ENCODE data around the gene SERF1B. TPM values are rescaled to one million over a fixed set of nuclear protein-coding genes. Genes with fewer than 3 reads are reported as not detected.
"Not testable (repeated sequence)": the region's sequence is repeated elsewhere in the genome, so short reads cannot be mapped to it uniquely, and the experiment has no call there.

Gene SERF1B
- total RNA-seq (45.1 and 83.4 TPM in 2 replicates), polyA plus RNA-seq (77.8 and 103 TPM in 2 replicates)

DNA sequence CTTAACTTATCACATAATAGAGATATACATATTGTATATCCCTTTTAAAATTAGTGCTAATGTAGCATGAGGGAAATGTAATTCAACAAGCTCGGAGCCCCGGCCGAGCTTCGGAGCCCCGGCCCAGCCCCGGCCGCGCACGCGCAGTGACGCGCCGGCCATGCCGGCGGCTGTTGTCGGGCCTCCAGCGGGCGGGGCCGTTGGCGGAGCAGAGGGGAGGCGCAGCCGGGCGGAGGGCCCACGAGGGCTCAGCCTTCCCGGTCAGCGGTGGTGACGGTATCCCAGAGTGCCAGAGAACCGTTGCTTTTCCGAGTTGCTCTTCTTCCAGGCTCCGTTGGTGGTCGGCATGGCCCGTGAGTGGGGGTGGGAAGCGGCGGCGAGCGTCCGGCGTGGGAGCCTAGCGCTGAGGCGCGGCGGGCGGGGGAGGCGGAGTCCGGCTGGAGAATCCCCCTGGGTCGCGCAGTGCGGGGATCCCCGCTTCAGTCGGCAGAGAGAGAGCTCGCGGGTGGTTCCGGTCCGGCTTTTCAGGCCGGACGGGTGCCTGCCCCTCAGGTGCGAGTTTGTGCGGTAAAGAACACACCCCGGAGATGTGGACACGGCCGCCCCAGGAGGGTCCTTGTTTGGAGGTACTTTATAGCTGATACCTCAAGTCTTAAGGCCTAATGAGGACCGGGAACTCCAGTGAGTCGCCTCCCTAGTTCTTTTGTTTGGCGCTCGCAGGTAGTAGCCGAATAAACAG lies at the start of gene SERF1B:
Gene SERF1B (plus strand): TSS at position 146 of the 739 bp plus-strand sequence. CDS start 201 bp downstream, at position 347.
- not testable (repeated sequence) for DNase-seq (ENCODE audit: low read depth in 1 of 2, low spot score in 1 of 2); H3K4me1 ChIP-seq (ENCODE audit: low read depth); H3K36me3 ChIP-seq; H3K27me3 ChIP-seq; H3K4me3 ChIP-seq; H3K9me3 ChIP-seq (ENCODE audit: low read depth); H3K27ac ChIP-seq

DNA sequence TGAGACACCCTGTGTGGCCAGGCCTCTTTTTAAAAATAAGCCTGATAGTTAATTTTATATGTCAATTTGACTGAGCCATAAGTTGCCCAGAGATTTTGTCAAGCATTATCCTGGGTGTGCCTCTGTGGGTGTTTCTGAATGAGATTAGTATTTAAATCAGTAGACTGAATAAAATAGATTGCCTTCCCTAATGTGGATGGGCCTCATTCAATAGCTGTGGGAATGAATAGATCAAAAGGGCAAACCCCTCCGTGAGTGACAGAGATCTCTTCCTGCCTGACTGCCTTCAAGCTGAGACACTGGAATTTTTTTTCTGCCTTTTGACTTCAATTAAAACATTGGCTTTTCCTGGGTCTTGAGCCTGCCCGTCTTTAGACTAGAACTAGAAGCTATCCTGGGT lies 33.3 kb upstream of the SERF1B start:
- H3K27me3 ChIP-seq; H3K9me3 ChIP-seq (ENCODE audit: low read depth); H3K4me3 ChIP-seq; DNase-seq (ENCODE audit: low read depth in 1 of 2, low spot score in 1 of 2); H3K36me3 ChIP-seq; H3K27ac ChIP-seq; H3K4me1 ChIP-seq (ENCODE audit: low read depth): not testable (repeated sequence)

DNA sequence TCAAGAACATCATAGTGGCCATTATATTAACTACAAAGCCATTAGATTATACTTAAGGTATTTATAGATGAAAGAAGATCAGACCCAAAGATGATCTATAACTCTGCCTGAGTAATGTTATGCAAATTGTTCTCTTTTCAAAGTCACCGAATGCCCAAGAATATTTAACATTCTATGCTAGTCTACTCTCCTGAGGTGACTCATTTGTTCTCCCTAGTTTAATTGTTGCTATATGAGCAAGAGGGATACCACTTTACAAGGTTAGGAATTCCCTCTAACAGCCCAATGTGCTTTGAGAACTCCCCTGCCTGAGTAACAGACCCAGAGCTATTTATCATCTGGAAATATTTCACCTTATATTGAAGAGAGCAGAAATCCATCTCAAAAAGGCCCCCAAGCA lies 29.5 kb upstream of the SERF1B start:
- DNase-seq (ENCODE audit: low read depth in 1 of 2, low spot score in 1 of 2); H3K4me3 ChIP-seq; H3K4me1 ChIP-seq (ENCODE audit: low read depth); H3K9me3 ChIP-seq (ENCODE audit: low read depth); H3K27me3 ChIP-seq; H3K27ac ChIP-seq; H3K36me3 ChIP-seq: not testable (repeated sequence)

DNA sequence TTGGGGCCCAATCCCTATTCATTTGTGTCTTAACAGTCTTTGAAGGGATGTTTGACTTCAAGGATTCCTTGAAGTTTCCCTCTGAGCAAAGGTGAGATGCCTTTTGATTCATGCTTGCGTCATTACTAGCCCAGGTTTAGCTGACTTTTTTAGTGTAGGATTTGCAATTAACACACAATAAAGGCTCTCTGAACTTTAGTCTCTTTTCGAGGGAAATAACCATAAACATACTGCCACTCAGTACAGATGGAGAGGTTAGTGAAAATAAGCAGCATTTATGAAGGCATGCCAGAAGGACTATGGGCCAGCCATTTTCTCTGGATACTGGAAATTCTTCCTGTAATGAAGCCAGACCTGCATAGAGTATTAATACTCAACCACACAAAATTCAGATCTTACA lies 4.4 kb upstream of the SERF1B start:
- H3K27ac ChIP-seq; H3K9me3 ChIP-seq (ENCODE audit: low read depth); H3K4me3 ChIP-seq; H3K36me3 ChIP-seq; H3K4me1 ChIP-seq (ENCODE audit: low read depth); H3K27me3 ChIP-seq; DNase-seq (ENCODE audit: low read depth in 1 of 2, low spot score in 1 of 2): not testable (repeated sequence)

DNA sequence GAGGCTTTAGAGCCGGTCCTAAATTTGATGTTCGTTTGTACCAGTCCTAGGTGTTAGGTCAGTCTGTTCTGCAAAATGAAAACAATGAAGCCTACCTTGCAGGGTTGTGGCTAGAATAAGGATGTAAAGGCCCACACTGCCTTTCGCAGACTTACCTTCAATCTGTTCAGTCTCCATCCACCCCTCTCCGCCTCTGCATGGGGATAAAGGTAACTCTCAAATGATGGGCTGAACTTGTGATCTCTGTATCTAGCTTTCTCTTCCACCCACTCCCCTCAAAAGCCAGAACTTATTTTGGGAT lies 744 bp downstream of the SERF1B start:
- not testable (repeated sequence) for H3K9me3 ChIP-seq (ENCODE audit: low read depth); H3K4me1 ChIP-seq (ENCODE audit: low read depth); H3K27me3 ChIP-seq; H3K4me3 ChIP-seq; H3K36me3 ChIP-seq; DNase-seq (ENCODE audit: low read depth in 1 of 2, low spot score in 1 of 2); H3K27ac ChIP-seq

DNA sequence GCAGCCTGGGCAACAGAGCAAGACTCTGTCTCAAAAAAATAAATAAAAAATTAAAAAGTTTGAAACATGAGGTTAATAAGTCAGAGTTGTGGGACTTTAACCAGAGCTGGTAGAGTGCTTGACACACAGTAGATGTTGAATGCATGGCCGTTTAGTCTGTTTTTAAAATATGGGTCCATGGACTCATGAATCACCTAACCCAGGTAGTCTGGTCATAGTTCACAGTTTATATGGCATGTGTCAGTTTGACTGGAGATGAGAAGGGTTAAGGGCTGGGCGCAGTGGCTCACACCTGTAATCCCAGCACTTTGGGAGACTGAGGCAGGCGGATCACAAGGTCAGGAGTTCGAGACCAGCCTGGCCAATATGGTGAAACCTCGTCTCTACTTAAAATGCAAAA lies 6.2 kb downstream of the SERF1B start:
- not testable (repeated sequence) for H3K27ac ChIP-seq; H3K9me3 ChIP-seq (ENCODE audit: low read depth); H3K36me3 ChIP-seq; H3K4me1 ChIP-seq (ENCODE audit: low read depth); DNase-seq (ENCODE audit: low read depth in 1 of 2, low spot score in 1 of 2); H3K27me3 ChIP-seq; H3K4me3 ChIP-seq

DNA sequence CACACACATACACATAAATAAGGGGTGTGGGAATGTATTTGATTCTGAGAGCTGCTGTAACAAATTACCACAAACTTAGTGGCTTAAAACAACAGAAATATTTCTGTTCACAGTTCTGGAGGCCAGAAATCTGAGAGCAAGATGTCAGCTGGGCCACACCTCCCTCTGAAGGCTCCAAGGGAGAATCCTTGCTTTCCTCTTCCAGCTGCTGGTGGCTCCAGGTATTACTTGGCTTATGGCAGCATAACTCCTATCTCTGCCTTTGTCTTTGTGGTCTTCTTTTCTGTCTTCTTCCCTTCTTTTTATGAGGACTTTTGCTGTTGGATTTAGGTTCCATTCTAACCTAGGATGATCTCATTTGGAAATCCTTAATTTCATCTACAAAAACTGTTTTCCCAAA lies 16.4 kb downstream of the SERF1B start:
- H3K27me3 ChIP-seq; H3K4me1 ChIP-seq (ENCODE audit: low read depth); H3K4me3 ChIP-seq; DNase-seq (ENCODE audit: low read depth in 1 of 2, low spot score in 1 of 2); H3K27ac ChIP-seq; H3K36me3 ChIP-seq; H3K9me3 ChIP-seq (ENCODE audit: low read depth): not testable (repeated sequence)

DNA sequence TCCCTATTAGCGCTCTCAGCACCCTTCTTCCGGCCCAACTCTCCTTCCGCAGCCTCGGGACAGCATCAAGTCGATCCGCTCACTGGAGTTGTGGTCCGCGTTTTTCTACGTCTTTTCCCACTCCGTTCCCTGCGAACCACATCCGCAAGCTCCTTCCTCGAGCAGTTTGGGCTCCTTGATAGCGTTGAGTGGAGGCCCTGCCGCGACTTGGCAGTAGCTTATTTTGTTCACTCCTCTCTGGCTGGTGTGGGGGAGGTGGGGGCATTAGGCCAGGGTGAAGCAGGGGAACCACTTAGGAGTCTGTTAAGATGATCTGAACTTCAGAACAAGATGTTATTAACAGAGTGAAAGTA lies 24.7 kb downstream of the SERF1B start:
- not testable (repeated sequence) for H3K27ac ChIP-seq; H3K27me3 ChIP-seq; H3K9me3 ChIP-seq (ENCODE audit: low read depth); H3K36me3 ChIP-seq; H3K4me1 ChIP-seq (ENCODE audit: low read depth); DNase-seq (ENCODE audit: low read depth in 1 of 2, low spot score in 1 of 2); H3K4me3 ChIP-seq

DNA sequence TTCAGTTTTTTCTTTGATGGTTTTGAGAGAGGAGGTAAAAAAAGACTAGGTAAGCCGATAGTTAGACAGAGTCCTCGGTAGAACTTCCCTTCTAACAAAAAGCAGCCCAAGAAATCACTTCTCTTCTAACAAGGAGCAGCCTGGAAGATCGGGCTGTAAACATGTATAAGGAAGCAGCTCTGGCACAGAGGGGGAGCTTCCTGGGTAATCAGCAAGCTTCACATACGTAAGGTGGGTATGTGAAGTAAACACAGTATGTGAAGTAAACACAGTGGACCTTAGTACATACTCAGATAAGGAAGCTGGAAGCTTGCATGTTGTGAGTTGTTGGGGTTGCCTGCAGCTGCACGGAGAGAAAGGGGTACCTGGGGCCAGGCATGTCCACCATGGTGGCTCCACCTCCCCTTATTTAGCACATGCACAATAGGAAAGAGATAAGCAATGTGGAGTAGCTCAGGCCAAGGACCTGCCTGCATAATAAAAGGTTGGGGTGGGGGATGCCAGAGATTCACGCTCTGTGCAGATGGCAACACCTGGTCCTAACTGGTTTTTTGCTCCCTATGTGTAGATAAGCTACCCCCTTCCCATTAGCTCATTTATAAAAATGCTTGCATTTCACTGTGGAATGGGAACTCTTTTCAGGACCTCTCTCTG lies 31.4 kb downstream of the SERF1B start:
- not testable (repeated sequence) for H3K4me3 ChIP-seq; H3K27ac ChIP-seq; H3K27me3 ChIP-seq; H3K4me1 ChIP-seq (ENCODE audit: low read depth); DNase-seq (ENCODE audit: low read depth in 1 of 2, low spot score in 1 of 2); H3K36me3 ChIP-seq; H3K9me3 ChIP-seq (ENCODE audit: low read depth)

DNA sequence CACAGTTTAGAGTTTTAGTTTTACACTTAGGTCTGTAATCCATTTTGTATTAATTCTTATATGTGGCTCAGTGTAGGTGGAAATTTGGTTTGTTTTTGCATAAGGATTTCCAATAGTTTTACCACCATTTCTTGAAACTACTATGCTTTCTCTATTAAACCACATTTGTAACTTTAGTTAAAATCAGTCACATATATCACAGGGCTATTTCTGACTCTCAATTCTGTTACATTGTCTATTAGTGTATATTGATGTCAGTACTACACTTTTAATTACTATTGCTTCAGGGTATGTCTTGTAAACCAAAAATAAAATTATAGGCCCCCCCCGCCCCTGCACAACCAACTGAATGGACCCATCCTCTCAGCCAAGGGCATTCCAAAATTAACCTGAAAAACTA lies 32.1 kb downstream of the SERF1B start:
- H3K36me3 ChIP-seq; H3K27ac ChIP-seq; H3K9me3 ChIP-seq (ENCODE audit: low read depth); H3K4me1 ChIP-seq (ENCODE audit: low read depth); H3K4me3 ChIP-seq; DNase-seq (ENCODE audit: low read depth in 1 of 2, low spot score in 1 of 2); H3K27me3 ChIP-seq: not testable (repeated sequence)

DNA sequence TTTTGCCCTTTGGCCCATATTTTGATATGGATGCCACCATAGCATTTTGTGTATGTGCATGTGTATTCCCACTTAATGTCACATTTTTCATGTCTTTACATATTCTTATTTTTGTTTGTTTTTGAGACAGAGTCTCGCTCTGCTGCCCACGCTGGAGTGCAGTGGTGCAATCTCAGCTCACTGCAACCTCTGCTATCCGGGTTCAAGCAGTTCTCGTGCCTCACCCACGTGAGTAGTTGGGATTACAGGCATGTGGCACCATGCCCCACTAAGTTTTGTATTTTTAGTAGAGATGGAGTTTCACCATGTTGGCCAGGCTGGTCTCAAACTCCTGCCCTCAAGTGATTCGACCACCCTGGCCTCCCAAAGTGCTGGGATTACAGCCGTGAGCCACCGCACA lies 52.6 kb downstream of the SERF1B start:
- not testable (repeated sequence) for H3K4me3 ChIP-seq; H3K4me1 ChIP-seq (ENCODE audit: low read depth); H3K9me3 ChIP-seq (ENCODE audit: low read depth); H3K27ac ChIP-seq; H3K27me3 ChIP-seq; H3K36me3 ChIP-seq; DNase-seq (ENCODE audit: low read depth in 1 of 2, low spot score in 1 of 2)

DNA sequence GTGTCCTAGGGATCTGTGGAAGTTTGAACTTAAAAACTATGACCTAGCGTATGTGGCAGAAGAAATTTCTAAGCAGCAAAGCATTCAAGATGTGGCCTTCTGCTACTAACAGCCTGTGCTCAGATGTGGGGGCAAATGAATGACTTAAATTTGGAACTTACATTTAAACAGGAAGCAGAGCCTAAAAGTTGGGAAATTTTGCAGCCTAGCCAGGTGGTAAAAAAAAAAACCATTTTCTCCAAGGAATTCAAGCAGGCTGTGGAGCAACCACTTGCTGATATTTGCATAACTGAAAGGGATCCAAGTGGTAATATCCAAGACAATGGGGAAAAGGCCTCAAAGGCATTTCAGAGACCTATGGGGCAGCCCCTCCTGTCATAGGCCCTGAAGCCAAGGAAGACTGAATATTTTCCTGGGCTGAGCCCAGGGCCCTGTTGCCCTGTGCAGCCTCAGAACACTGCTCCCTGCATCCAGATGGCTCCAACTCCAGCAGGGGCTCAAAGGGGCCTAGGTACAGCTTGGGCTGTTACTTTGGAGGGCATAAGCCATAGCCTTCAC lies 63.9 kb downstream of the SERF1B start:
- H3K4me3 ChIP-seq, H3K27me3 ChIP-seq: not testable (repeated sequence)

DNA sequence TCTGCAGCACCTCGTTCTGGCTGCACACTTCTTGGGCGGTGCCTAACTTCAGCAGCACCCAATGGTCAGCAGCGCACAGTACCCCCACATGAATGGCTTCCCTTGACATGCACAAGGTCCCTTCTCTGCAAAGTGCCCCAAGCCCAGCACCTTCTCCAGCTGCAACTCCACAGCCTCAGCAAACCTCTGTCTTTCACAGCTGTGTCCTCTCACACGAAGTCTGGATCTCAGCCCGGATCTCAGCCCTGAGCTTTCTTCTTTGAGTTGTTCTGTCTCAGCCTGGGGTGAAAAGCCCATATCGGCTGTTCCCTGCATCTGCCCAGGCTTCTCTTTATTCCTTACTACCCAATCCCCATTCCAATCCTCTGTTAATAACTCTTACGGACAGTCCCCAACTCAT lies 66.7 kb downstream of the SERF1B start:
- H3K27me3 ChIP-seq; H3K27ac ChIP-seq; H3K4me3 ChIP-seq; H3K9me3 ChIP-seq (ENCODE audit: low read depth); DNase-seq (ENCODE audit: low read depth in 1 of 2, low spot score in 1 of 2); H3K36me3 ChIP-seq; H3K4me1 ChIP-seq (ENCODE audit: low read depth): not testable (repeated sequence)

More for the DNA sequence above, 63.9 kb downstream of the SERF1B start:
- not testable (repeated sequence) for H3K9me3 ChIP-seq (ENCODE audit: low read depth); H3K27ac ChIP-seq; H3K36me3 ChIP-seq; DNase-seq (ENCODE audit: low read depth in 1 of 2, low spot score in 1 of 2); H3K4me1 ChIP-seq (ENCODE audit: low read depth)
